Stimulated activated CD8-positive, alpha-beta memory T cell treated with anti-CD3 and anti-CD28 coated beads, Interleukin-15, amount 100 ng/mL, for 48 hours (primary cell): ENCODE data around the gene SLC45A1.

Source experiments
- DNase-seq, 2 donors: peaks; one replicate each; pipeline ENCODE4 v3.0.0-alpha.2; 2020; ENCODE audit warnings: low read depth in 2 of 2

SLC45A1 gene

DNA sequence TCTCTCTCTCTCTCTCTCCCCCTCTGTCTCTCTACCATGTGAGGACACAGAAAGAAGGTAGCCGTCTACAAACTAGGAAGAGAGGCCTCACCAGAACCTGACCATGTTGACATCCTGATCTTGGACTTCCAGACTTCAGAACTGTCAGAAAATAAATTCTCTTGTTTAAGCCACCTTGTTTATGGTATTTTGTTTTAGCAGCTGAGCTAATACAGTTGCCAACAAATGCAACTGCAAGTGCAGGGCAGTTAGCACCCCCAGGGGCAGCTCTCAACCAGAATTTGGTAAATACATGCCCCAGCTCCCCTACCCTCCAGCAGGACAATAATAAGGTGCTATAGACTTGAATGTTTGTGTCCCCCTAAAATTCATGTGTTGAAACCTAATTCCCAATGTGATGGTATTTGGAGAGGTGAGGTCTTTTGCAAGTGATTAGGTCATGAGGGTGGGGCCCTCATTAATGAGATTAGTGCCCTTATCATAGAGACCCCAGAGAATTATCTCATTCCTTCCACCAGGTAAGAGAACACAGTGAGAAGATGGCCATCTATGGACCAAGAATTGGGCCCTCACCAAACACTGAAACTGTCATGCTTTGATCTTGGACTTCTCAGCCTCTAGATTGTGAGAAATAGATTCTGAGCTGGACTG is 6.7 kb upstream of the SLC45A1 start:
- no peak for DNase-seq

DNA sequence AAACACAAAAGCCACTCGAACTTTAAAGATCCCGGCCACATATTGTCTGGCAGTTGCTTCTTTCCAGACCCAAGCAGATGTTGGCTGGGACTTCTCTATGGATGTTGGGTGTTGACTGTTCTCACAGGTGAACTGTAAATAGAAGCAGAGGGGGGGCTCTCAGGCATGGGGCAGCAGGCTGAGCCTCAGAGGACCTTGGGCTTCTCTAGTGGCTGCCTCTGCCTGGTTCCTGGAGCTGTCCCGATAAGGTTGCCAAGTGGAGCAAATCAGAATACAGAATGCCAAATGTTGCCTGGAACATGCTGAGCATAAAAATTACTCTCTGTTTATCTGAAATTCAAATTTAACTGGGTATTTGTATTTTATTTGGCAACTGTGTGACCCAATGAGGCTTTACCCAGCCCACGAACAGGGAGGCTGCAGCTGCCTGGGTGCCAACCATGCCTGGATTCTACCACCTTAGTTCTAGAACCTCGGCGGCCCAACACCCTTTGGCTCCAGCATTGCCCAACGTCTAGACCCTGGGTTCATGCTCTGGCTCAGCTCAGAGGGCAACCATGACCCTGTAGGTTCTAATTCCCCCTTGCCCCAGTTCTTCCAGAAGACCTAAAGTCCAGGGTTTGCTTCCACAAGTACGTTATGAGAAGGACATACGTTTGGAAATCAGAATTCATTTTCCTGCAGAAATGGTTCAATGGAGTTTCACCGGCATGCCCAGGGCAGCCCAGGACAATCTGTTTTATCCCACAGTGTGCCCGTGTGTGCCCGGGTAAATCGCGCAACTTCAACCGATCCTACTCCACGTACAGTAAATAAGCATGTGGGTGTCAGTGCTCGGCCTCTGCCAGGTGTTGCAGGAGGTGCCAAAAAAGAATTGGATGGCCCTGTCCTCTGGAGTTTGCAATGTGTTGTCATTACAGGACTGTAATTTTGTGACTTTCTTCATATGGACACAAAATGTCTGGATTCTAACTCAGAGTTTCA is 5.4 kb upstream of the SLC45A1 start:
- no peak for DNase-seq

DNA sequence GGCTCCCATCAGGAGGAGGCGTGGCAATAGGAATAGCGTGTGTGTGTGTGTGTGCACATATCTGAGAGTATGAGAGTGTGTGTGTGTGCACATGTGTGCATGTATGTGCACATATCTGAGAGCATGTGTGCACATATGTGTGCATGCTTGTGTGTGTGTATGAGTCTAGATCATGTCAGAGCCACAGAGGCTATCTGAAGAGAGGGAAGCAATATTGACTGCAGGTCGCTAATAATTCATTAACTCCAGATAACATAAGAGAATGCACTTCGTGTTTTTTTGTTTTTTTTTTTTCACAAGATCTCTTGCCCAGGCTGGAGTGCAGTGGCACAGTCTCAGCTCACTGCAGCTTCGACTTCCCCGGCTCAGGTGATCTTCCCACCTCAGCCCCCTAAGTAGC is 4.7 kb upstream of the SLC45A1 start:
- no peak for DNase-seq

DNA sequence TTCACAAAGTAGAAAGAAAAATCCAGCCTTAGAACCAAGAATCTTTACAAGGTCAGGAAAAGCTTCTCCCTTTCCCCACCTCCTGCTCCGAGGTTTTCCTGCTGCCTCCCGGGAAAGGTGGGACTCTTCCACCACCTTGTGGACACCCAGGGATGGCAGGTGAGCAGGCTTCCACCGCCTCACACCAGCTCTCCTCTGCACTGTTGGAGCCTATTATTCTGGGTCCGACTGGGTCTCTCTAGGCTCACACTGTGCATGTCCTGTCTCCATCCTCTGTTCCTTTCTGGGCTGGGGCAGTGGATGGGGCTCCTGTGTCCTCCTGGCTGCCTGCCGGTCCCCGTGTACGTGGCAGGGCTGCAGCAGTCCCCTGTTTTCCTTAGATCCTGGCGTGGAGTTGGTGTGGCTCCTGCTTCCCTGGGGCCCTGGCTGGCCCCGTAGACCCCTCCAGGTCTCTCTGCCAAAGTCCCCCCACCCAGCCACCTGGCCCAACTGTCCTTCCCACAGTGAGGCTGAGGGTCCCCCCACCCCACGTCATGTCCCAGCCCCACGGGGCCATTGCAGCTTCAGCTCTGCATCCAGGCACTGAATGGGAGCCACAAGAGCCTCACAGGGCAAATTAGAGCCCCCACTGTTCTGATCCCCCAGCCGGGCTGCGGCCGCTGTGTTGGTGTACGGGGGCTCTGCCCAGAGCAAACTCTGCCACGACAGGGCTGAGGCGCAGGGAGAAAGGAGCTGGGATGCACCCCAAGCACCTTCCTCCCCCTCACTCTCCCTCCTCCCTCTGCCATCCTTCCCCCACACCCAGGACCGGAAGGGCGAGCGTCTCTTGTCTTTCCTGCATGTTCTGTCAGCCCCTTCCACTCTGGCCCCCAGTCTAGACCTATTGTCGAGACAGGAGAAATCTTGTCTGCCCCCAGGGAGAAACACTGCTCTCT is 3.3 kb upstream of the SLC45A1 start:
- no peak for DNase-seq

DNA sequence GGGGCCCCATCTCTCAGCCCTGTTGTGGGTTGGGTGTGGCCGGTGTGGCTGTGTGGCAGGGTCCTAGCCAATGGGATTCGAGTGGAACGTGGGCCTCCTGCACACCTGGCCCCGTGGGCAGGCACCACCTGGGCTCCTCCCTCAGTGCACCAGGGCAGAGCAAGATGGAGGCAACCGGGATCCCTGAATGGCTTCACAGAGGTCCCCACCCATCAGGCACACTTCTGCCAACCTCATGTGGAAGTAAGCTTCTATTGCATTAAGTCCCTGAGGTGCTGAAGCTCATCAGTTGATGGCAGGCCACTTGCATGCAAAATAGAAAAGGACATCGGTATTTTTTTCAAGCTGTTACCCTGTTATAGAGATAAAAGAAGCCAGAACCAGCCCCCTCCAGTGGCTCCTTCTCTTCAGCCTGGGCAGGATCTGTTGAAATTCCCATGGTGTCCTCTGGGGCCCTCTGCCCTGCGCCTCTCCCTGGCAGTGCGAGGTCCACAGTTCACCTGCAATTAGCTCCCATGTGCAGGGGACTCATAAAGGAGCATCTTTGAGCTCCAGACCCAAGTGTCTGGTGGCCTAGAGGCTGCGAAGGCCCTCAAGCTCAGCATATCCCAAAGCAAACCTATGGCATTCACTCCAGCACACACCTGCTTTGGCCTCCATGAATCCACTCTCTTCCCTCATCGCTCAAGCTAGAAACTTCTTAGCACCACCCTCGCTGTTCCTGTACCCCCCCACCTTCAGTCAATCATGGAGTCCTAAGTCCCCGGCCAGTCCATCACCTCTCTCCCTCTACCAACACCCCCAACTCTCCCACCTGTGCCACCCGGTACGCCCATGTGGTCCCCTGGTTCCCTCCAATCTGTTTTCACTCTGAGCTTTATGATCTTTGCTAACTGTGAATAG is 2.1 kb upstream of the SLC45A1 start:
- DNase-seq, result no peak

DNA sequence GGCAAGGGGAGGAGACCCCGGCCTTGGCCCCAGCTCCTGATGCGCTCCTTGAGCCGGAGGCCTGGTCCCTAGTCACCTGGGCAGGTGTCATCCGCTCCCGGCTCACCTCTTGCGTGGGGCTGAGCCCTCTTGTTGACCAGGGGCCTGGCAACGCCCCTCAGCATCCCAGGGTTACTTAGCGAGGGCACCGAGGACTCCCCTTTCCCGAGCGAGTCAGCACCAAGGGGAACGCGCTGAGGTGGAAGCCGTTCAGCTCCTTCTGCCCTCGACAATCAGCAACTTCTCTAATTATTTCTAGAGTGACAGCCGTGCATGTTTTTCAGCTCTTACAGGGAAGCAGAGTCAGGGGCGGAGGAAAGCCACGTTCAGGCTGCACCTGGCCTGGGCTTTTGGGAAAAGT is 522 bp downstream of the SLC45A1 start:
- no peak for DNase-seq

DNA sequence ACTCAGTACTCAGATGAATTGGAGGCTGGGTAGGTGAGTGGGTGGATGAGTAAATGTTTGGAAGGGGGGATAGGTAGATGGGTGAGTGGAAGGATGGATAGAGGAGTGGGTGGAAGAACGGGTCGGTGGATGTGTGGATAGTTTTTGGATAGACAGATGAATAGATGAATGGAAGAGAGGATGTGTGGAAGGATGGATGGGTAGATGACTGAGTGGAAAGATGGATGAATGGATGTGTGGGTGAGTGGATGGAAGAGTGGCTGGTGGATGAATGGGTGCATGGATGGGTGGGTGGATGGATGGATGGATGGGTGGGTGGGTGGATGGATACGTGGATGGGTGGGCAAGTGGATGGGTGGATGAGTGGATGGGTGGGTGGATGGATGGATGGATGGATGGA is 3.7 kb downstream of the SLC45A1 start:
- no peak for DNase-seq

DNA sequence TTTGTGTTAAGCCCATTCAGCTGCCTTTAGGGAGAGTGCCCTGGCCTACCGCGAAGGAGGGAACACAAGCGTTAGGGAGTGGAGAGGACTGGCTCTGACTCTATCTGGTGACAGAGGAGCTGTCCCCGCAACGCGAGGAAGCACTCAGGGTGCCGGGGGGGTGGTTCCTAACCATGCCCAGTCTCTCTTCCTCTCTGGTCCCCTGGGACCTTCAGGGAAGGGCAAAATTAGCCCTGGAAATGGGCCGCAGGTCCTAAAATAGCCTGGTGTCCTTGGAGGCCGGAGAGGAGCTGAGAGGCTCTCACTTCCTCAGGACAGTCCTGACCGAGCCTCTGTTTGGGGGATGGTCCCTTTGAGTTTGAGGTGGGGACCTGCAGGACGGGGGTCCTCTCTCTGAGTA is 5.8 kb downstream of the SLC45A1 start:
- DNase-seq, result no peak

DNA sequence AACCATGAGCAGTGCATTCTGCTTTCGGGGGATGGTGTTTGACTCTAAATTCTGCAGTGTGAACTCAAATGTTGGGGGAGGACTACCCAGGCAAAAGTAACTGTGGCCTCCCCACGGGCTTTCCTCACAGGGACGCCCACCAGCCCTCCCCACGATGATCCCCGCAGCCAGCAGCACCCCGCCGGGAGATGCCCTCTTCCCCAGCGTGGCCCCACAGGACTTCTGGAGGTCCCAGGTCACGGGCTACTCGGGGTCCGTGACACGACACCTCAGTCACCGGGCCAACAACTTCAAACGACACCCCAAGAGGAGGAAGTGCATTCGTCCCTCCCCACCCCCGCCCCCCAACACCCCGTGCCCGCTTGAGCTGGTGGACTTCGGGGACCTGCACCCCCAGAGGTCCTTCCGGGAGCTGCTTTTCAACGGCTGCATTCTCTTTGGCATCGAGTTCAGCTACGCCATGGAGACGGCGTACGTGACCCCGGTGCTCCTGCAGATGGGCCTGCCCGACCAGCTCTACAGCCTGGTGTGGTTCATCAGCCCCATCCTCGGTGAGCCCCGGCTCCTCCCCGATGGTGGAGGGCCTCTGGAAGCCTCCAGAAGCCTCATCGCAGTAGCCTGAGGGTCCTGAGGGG is 6.4 kb downstream of the SLC45A1 start:
- no peak for DNase-seq

DNA sequence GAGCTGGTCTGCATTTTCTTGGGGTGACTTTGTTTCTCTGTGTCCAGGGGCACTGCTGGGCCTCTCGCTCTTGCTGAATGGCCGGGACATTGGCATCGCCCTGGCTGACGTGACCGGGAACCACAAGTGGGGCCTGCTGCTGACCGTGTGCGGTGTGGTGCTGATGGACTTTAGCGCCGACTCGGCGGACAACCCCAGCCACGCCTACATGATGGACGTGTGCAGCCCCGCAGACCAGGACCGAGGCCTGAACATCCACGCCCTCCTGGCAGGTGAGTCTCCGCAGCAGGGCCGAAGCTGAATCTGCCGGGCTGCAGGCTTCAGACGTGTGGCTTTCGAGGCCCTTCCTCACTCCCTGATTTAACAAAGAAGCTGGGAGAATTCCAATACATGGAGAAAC is 7.9 kb downstream of the SLC45A1 start:
- no peak for DNase-seq

DNA sequence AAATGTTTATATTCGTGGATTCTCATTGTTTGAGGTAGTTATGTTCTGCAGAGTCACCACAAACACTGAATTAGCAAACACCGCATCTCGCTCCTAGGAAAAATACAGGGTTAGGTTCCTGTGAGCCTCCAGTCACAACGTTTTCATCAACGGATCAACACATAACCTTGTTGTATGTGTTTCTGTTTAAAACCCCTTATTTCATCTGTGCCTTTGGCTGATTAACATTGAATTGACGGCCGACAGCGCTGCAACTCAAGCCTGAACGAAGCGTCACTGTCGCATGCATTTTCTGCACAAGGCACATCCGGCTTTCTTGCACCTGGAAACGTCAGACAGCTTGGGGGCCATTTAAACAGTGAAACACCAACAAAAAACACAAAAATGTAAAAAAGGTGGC is 8.4 kb downstream of the SLC45A1 start:
- no peak for DNase-seq

DNA sequence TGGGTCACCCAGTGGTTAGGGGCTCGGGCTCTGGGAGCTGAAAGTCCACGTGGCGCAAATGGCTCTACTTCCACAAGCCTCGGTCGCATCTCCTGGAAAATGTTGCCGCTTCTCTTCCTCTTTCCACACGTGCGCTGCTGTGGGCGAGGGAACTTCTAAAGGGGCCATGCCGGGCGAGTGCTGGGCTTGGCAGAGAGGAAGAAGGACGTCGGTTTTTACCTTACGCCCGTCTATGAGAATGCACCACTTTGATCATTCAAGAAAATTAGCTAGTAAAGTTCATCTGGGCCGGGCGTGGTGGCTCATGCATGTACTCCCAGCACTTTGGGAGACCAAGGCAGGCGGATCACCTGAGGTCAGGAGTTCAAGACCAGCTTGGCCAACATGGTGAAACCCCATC is 10.4 kb downstream of the SLC45A1 start:
- no peak for DNase-seq

DNA sequence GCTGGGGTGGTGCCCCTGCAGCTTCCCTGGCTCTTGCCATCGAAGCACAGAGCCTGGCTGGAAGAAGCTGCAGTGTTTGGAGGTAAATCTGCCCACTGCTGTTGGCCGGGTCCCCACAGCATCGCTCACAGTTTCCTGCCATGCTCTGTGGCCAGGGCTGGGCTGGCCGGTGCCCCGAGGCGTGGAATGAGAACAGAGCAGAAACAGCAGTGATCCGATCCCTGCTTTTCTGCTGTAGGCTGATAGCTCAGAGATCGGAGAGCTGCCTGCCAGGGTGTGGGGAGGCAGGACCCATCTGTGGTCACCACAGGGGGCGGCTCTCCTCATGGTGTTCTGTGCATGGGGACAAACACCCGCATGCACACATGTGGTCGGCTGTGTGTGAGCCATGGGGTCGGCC is 11.5 kb downstream of the SLC45A1 start:
- no peak for DNase-seq

DNA sequence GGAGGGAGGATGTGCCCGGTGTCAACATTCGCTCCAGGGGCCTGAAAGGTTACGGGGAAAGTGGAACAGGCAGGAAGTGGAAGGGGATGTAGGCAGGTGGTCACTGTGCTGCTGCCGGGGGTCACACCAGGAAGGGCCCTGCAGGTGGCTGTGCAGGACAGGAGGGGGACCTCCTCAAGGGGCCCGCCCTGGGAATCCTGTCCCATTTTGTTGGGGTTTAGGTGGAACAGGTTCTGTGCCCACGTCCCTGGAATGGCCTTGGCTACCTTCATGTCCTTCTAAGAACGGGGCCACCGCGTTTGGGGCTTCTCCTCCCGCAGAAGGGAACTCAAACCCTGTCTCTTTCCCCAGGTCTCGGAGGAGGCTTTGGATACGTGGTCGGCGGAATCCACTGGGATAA is 11.9 kb downstream of the SLC45A1 start:
- DNase-seq, result no peak

DNA sequence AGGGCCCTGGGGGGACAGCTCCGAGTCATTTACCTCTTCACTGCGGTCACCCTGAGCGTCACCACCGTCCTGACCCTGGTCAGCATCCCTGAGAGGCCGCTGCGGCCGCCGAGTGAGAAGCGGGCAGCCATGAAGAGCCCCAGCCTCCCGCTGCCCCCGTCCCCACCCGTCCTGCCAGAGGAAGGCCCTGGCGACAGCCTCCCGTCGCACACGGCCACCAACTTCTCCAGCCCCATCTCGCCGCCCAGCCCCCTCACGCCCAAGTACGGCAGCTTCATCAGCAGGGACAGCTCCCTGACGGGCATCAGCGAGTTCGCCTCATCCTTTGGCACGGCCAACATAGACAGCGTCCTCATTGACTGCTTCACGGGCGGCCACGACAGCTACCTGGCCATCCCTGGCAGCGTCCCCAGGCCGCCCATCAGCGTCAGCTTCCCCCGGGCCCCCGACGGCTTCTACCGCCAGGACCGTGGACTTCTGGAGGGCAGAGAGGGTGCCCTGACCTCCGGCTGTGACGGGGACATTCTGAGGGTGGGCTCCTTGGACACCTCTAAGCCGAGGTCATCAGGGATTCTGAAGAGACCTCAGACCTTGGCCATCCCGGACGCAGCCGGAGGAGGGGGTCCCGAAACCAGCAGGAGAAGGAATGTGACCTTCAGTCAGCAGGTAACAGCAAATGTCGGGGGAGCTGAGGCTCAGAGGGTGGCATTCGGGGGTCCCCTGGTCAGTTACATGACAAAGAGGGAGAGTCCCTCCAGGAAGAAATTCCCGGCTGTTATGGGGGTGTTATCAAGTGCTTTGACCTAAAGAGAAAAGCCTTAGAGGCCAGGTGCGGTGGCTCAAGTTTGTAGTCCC is 12.6 kb downstream of the SLC45A1 start:
- DNase-seq, result no peak

DNA sequence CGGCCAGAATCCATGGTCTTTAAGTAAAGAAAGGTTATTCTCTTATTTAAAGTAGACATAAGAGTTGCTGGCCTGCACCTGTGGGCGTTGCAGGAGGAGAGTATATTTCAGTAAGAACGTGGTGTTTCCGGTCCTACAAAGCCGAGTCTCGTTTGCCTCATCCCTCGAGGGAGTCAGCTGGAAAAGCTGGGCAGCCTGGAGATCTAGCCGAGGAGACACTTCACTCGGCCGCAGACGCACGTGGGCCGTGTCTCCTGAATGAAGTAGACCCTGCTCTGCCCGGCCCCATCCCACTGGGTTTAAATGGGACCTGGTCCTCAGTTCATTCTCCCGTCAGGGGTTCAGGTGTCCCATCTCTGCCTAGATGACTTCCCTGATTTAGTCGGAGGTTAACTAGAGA is 14.9 kb downstream of the SLC45A1 start:
- DNase-seq, result no peak

DNA sequence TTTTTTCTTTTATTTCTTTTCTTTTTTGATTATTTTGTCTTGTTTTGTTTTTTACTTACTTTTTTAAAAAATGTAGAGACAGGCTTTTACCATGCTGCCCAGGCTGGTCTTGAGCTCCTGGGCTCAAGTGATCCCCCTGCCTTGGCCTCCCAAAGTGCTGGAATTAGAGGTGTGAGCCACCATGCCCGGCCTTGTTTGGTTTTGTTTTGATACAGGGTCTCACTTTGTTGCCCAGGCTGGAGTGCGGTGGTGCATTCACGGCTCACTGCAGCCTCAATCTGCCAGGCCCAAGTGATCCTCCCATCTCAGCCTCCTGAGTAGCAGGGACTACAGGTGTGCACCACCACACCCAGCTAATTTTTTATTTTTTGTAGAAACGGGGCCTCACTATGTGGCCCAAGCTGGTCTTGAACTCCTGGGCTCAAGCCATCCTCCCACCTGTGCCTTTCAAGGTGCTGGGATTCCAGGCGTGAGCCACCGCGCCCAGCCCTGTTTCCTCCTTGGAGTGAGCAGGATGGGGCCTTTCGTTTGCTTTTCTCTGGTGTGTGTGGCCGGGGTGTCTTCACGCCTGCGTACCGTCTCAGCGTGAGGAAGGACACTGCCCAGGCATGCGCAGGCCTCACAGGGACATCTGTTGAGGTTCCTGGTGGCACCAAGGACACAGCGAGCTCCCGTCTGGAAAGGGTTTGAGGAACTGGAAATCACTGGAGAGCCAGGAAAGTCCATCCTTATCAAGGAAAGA is 15.5 kb downstream of the SLC45A1 start:
- no peak for DNase-seq

DNA sequence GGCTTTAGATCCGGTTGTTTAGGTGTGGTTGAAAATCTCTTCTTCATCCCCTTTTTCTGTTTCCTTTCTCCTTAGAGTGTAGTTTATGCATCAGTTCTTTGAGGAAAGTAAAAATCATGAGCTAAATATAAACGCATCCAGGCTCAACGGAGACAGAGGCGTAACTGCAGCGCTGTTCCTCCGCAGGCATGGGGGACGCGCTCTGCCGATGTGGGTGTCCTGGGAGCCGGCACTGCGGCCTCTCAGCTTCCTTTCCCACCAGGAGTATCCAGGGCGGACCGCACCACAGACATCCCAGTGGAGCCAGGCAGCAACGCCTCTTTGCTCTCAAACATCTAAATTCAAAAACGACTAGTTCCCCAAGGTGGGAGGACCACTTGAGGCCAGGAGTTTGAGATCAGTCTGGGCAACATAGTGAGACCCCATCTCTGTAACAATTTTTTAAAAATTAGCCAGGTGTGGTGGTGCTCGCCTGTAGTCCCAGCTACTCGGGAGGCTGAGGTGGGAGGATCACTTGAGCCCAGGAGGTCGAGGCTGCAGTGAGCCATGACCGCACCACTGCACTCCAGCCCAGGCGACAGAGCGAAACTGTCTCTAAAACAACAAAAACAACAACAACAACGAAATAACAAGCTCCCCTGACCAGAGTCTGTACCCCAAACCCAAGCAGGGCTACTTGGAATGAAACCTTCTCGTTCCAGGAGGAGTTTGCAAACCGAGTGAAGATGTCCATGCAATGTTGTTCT is 16.4 kb downstream of the SLC45A1 start:
- DNase-seq, result no peak
